Measurements from ENCODE around the gene LIPC.

- no peak for TF ChIP-seq CTCF (IDR thresholded peaks at IDR 0.05)
- TF ChIP-seq POLR2A (IDR thresholded peaks at IDR 0.05): no peak
These were observed 1.5 kb upstream of the LIPC start for GRCh38 chr15:58430224-58430787.
